ENCODE data around the gene TEX51.

TEX51 gene

DNA sequence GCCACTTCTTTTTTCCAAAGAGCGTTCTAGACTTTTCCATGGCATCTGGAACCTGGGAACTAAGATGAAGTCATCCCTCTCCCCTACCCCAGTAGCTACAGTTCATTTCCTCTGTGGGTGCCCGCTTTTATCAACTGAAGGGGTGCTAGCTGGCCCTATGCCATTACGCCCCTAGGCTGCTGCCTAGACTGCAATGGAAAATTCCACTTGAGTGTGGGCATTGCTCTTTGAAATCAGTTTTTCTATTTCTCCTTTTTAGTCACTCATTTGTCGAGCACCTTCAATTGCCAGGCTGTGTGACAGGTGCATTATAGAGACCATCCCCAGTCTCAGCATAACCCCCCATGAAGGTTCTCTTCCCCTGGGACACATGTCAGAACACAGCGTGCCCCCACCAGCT, 7.3 kb downstream of the TEX51 start:
- H3K4me2 ChIP-seq (ENCODE audit: low read length), result peak overlapping the region; percentile 7; the same call in 1 of the 2 replicates
- no peak overlapping the region for H2AFZ ChIP-seq (ENCODE audit: low read depth, low read length)
- H3K9me3 ChIP-seq (ENCODE audit: insufficient read depth, low read length), result 0 out of 2 replicates have a peak, but pooled peaks cover 5% of the 10 kb centered on the region
- H3K79me2 ChIP-seq (ENCODE audit: low read length), result no peaks in the 10 kb centered on the region
- H3K4me1 ChIP-seq (ENCODE audit: low read length), result peaks cover 22% of the 10 kb centered on the region
- H3K4me3 ChIP-seq (ENCODE audit: low read length), result no peak overlapping the region
- no peak overlapping the region for H3K27ac ChIP-seq (ENCODE audit: low read length)
- no peak overlapping the region for H3K9ac ChIP-seq (ENCODE audit: low read length)
- TF ChIP-seq EZH2phosphoT487 (IDR thresholded peaks at IDR 0.05; ENCODE audit: low read depth), result no peak
- TF ChIP-seq, protein P1, sequence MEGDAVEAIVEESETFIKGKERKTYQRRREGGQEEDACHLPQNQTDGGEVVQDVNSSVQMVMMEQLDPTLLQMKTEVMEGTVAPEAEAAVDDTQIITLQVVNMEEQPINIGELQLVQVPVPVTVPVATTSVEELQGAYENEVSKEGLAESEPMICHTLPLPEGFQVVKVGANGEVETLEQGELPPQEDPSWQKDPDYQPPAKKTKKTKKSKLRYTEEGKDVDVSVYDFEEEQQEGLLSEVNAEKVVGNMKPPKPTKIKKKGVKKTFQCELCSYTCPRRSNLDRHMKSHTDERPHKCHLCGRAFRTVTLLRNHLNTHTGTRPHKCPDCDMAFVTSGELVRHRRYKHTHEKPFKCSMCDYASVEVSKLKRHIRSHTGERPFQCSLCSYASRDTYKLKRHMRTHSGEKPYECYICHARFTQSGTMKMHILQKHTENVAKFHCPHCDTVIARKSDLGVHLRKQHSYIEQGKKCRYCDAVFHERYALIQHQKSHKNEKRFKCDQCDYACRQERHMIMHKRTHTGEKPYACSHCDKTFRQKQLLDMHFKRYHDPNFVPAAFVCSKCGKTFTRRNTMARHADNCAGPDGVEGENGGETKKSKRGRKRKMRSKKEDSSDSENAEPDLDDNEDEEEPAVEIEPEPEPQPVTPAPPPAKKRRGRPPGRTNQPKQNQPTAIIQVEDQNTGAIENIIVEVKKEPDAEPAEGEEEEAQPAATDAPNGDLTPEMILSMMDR (IDR thresholded peaks at IDR 0.05; ENCODE audit: low read depth, low read length), result no peak
- H4K20me1 ChIP-seq (ENCODE audit: insufficient read depth, low read length), result no peaks in the 10 kb centered on the region
- H3K36me3 ChIP-seq (replicated peaks; ENCODE audit: low read depth, low read length), result no peaks in the 10 kb centered on the region
- peaks cover 12% of the 10 kb centered on the region; the same call in 1 of the 2 replicates for H3K27me3 ChIP-seq (ENCODE audit: low read depth, low read length)

DNA sequence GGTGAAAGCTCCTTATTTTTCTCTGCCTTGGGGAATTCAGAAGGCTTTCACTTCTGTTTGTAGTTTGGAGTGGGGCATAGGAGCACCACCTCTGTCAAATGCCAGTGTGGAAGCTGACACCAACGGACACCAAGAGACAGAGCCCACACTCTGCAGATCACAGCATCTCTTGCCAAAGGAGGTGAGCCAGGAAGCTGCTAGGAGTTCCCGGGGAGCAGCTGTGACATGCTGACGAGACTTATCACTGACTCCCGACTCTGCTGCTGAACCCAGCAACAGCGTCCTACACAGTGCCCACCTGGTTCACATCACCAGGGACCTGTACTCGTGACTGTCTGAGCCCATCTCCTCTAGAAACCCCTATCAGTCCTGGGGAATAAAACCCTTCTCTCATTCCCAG, 8.1 kb downstream of the TEX51 start:
- H3K27me3 ChIP-seq (ENCODE audit: low read depth, low read length), result peaks cover 12% of the 10 kb centered on the region; the same call in 1 of the 2 replicates
- no peak overlapping the region for H2AFZ ChIP-seq (ENCODE audit: low read depth, low read length)
- no peaks in the 10 kb centered on the region for H3K79me2 ChIP-seq (ENCODE audit: low read length)
- H3K9ac ChIP-seq (ENCODE audit: low read length), result no peak overlapping the region
- H3K4me3 ChIP-seq (ENCODE audit: low read length), result no peak overlapping the region
- no peaks in the 10 kb centered on the region for H4K20me1 ChIP-seq (ENCODE audit: insufficient read depth, low read length)
- H3K36me3 ChIP-seq (replicated peaks; ENCODE audit: low read depth, low read length), result no peaks in the 10 kb centered on the region
- TF ChIP-seq, protein P1 (IDR thresholded peaks at IDR 0.05; ENCODE audit: low read depth, low read length), result no peak
- no peak for TF ChIP-seq EZH2phosphoT487 (IDR thresholded peaks at IDR 0.05; ENCODE audit: low read depth)
- no peak overlapping the region for H3K27ac ChIP-seq (ENCODE audit: low read length)
- peaks cover 25% of the 10 kb centered on the region for H3K4me1 ChIP-seq (ENCODE audit: low read length)
- H3K9me3 ChIP-seq (ENCODE audit: insufficient read depth, low read length), result 0 out of 2 replicates have a peak, but pooled peaks cover 5% of the 10 kb centered on the region
- 0 out of 2 replicates have a peak overlapping the region, but pooled peaks have one; percentile 7 for H3K4me2 ChIP-seq (ENCODE audit: low read length)

DNA sequence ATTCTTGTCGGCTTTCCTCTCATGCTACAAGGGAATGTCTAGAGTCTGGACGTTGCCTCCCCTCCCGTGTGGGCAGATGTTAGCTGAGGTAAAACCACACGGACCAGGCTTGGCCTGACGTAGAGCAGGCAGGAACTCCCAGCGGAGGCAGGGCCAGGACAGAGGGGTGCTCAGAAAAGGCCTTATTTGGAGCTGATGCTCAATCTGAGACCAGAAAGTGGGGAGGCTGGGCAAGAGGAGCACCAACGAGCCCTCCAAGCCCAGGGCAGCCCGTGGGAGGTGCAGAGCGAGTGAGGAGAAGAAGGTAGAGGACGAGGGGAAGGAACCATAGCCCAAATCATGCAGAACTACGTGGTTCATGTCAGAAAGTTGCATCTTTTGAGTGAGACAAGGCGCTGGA, 9.0 kb downstream of the TEX51 start:
- no peaks in the 10 kb centered on the region for H3K79me2 ChIP-seq (ENCODE audit: low read length)
- H4K20me1 ChIP-seq (ENCODE audit: insufficient read depth, low read length), result no peaks in the 10 kb centered on the region
- no peak overlapping the region for H3K4me3 ChIP-seq (ENCODE audit: low read length)
- H2AFZ ChIP-seq (ENCODE audit: low read depth, low read length), result no peak overlapping the region
- H3K27ac ChIP-seq (ENCODE audit: low read length), result no peak overlapping the region
- H3K4me2 ChIP-seq (ENCODE audit: low read length), result no peak overlapping the region
- H3K4me1 ChIP-seq (ENCODE audit: low read length), result peaks cover 25% of the 10 kb centered on the region
- H3K9ac ChIP-seq (ENCODE audit: low read length), result no peak overlapping the region
- no peak for TF ChIP-seq EZH2phosphoT487 (IDR thresholded peaks at IDR 0.05; ENCODE audit: low read depth)
- TF ChIP-seq, protein P1 (IDR thresholded peaks at IDR 0.05; ENCODE audit: low read depth, low read length), result no peak
- H3K9me3 ChIP-seq (ENCODE audit: insufficient read depth, low read length), result 0 out of 2 replicates have a peak, but pooled peaks cover 5% of the 10 kb centered on the region
- peaks cover 12% of the 10 kb centered on the region; the same call in 1 of the 2 replicates for H3K27me3 ChIP-seq (ENCODE audit: low read depth, low read length)
- no peaks in the 10 kb centered on the region for H3K36me3 ChIP-seq (replicated peaks; ENCODE audit: low read depth, low read length)

DNA sequence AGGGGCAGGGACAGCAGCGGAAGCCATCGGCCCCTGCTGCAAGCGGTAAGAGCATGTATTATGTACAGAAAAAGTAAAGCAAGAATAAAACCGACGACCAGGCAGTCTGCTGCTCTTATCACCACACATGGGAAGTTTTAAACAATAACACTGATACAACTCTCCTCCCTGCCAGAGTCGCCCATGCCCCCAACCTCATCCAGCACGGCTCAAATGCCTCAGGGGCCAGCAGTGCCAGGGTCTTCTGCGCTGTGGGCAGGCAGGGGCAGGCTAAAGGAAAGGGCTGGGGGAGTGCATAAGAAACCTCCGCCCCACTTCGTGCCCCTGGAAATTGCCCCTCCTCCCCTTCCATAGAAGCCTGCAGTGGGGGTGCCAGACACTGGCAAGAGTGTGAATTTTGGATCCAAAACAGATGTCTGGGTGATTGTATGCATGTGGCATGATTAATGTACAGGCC, 10.1 kb downstream of the TEX51 start:
- no peak overlapping the region for H3K27ac ChIP-seq (ENCODE audit: low read length)
- no peak overlapping the region for H3K4me2 ChIP-seq (ENCODE audit: low read length)
- H4K20me1 ChIP-seq (ENCODE audit: insufficient read depth, low read length), result no peaks in the 10 kb centered on the region
- TF ChIP-seq, protein P1 (IDR thresholded peaks at IDR 0.05; ENCODE audit: low read depth, low read length), result no peak
- no peak for TF ChIP-seq EZH2phosphoT487 (IDR thresholded peaks at IDR 0.05; ENCODE audit: low read depth)
- H3K4me1 ChIP-seq (ENCODE audit: low read length), result peaks cover 25% of the 10 kb centered on the region
- peaks cover 12% of the 10 kb centered on the region; the same call in 1 of the 2 replicates for H3K27me3 ChIP-seq (ENCODE audit: low read depth, low read length)
- H3K4me3 ChIP-seq (ENCODE audit: low read length), result no peak overlapping the region
- H3K9me3 ChIP-seq (ENCODE audit: insufficient read depth, low read length), result 0 out of 2 replicates have a peak, but pooled peaks cover 4% of the 10 kb centered on the region
- no peak overlapping the region for H2AFZ ChIP-seq (ENCODE audit: low read depth, low read length)
- H3K9ac ChIP-seq (ENCODE audit: low read length), result no peak overlapping the region
- H3K36me3 ChIP-seq (replicated peaks; ENCODE audit: low read depth, low read length), result no peaks in the 10 kb centered on the region
- no peaks in the 10 kb centered on the region for H3K79me2 ChIP-seq (ENCODE audit: low read length)

Measured in OCI-LY3 (cell line).